VCaP (cell line): ENCODE data around the gene ANKRD27.
"Not testable (repeated sequence)": the region's sequence is repeated elsewhere in the genome, so short reads cannot be mapped to it uniquely, and the experiment has no call there.

Experiments used
- H3K27ac ChIP-seq: fragments of 450-650 bp; 2 replicates; pipeline ENCODE4 v1.5.1; 2017
- CTCF ChIP-seq: fragments of 450-650 bp; conservative IDR thresholded peaks from 2 replicates; pipeline ENCODE4 v1.5.1; 2017; ENCODE audit warnings: mild to moderate bottlenecking, moderate library complexity

The ANKRD27 gene

GRCh38 chr19:32576790-32577189 lies 98.2 kb downstream of the ANKRD27 start:
- TF ChIP-seq CTCF, result no peak
- H3K27ac ChIP-seq, result no peak overlapping the region

- no peak for TF ChIP-seq CTCF
- H3K27ac ChIP-seq, result no peak overlapping the region
Measured at GRCh38 chr19:32573492-32573794, 101.5 kb downstream of the ANKRD27 start.

- not testable (repeated sequence) for H3K27ac ChIP-seq
Measured at GRCh38 chr19:32572700-32573491, 102.1 kb downstream of the ANKRD27 start.

GRCh38 chr19:32571471-32572075 lies 103.4 kb downstream of the ANKRD27 start:
- not testable (repeated sequence) for H3K27ac ChIP-seq

- TF ChIP-seq CTCF, result peak; percentile 93
- H3K27ac ChIP-seq, result peak overlapping the region; percentile 36; the same call in 1 of the 2 replicates
Measured at GRCh38 chr19:32570081-32570785, 104.7 kb downstream of the ANKRD27 start.

GRCh38 chr19:32567486-32567885 lies 107.5 kb downstream of the ANKRD27 start:
- H3K27ac ChIP-seq, result no peak overlapping the region

GRCh38 chr19:32566246-32566830 lies 108.6 kb downstream of the ANKRD27 start:
- TF ChIP-seq CTCF, result no peak

More at GRCh38 chr19:32567486-32567885, 107.5 kb downstream of the ANKRD27 start:
- TF ChIP-seq CTCF, result no peak

GRCh38 chr19:32563761-32564160 lies 111.2 kb downstream of the ANKRD27 start:
- TF ChIP-seq CTCF, result no peak
- no peak overlapping the region for H3K27ac ChIP-seq

More at GRCh38 chr19:32566246-32566830, 108.6 kb downstream of the ANKRD27 start:
- no peak overlapping the region for H3K27ac ChIP-seq
